HG02571 (cell line): ENCODE measurements around the gene CSDE1.
A peak's percentile ranks its signal among the peaks of the same experiment; 100 is the strongest.

ENCODE experiments used
- ATAC-seq: cut with Tn5 transposase; IDR thresholded peaks from one replicate; pipeline ENCODE4 v1.9.1; 2021; ENCODE audit warnings: mild to moderate bottlenecking, moderate library complexity; ENCODE audit not compliant: unreplicated experiment

CSDE1 gene

GRCh38 chr1:114703242-114703641, 54.5 kb downstream of the CSDE1 start:
- ATAC-seq = no peak

DNA sequence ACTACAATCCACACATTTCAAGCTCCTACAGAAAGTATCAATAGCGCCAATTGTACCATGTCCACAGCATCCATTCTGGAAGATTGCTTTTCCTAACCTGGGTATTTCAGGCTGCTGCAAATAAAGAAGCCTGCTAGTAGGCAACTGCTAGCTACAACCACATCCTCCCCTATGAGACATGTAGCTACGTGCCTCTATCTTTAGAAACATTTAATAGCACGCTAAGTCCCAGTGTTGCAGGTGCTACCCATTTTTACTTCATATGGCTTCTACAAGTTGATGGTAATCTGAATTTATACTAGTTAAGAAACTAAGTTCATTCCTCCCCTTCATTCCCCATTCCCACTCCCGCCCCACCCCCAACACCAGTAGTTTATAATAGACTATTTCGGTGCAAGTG, 55.0 kb downstream of the CSDE1 start:
- no peak for ATAC-seq

GRCh38 chr1:114701931-114702330, 55.9 kb downstream of the CSDE1 start:
- ATAC-seq = no peak

DNA sequence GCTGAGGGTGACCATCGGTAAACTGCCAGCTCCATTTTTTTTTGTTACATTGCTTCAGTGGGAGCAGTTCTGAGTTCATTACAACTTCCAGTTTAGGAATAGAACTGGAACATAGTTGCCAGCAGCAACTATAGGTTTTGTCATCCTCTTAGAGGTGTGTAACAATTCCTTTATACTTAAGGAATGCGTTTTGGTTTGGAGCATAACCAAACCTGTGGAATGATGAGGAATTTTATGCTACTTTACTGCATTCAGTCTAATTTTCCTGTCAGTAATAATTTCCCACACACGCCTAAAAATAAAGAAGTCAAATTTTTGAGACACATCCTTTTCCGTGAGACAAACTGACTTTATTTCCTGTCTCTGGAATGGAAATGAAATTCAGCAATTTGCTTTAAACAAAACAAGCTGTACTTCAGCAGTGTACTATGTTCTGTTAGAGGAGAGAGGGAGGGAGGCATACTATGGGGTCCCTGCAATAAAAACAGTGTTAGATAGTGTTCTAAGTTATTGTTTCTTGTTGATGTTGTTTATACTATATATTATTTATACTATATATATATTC, 57.7 kb downstream of the CSDE1 start:
- ATAC-seq = no peak

DNA sequence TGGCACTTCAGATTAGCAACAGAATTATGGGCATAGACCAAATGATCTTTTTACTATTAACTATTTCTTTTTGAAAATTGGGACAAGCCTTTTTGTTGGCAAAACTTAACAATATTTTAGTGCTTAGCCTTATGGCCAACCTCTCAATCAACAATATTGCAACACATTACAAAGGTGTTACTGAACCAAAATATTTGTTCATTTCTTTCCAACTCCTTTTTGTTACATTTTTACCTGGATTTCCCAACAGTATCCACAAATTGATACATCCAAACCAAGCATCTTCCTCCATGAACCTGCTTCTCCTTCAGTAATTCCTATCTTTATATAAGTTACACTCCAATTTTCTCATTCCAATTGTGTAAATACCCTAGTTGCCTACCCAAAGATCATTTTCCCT, 61.0 kb downstream of the CSDE1 start:
- no peak for ATAC-seq

DNA sequence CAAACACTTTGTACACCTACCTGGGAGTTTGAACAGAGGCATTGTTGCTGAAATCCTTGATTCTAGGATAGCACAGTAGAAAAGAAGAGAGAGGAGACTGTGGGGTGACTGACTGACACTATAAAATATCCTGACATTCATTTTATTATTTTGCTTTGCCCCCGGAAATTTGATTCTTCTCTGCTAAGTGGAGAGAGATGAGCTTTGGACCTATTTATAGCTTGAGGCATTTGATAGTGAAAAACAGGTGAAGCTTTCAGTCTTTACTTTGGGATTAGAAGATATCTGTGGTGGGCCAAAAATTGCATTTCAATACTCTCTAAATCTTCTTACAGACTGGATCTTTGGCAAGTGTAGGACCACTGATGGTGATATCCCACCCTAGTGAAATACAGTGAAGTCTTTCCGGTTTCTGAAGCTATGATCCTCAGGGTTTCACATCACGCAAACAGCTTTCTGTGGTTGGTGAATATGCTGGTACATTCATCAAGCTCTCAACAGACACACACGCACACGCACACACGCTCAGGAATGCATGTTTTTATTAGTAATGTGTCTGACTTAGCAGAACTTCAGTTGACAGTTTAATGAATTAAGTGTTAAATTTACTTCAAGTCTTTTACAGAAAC, 62.2 kb downstream of the CSDE1 start, which contains the start of gene AMPD1:
TSS of gene AMPD1 (minus strand) at position 117 of the 629 bp plus-strand sequence. CDS start at position 42, 75 bp downstream.
- ATAC-seq = no peak

DNA sequence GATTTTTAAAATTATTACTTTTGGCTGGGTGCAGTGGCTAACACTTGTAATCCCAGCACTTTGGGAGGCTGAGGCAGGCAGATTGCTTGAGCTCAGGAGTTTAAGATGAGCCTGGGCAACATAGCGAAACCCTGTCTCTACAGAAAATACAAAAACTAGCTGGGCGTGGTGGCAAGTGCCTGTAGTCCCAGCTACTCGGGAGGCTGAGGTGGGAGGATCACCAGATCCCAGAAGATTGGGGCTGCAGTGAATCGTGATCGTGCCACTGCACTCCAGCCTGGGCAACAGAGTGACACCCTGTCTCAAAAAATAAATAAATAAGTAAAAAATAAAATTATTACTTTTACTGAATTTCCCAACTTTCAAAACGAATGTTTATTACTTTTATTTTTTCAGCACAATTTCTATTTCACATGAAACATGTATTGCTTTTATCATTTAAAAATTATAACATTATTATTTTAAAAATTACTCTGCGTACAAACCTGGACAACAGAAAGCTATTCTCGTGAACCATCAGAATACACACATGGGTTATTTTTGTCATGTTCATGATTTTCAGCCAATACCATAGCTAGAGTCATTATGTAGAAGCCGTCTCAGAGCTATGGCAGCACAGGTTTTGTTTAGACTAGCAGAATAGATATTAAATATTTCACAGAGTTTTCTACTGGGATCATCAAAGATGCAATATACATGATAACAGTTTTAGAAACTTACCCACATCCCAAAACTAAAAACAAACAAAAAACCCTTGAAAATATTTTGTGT, 63.1 kb downstream of the CSDE1 start:
- no peak for ATAC-seq

- ATAC-seq = no peak
These were observed 64.8 kb downstream of the CSDE1 start for GRCh38 chr1:114692947-114693346.

GRCh38 chr1:114691061-114691460, 66.7 kb downstream of the CSDE1 start:
- no peak for ATAC-seq

- ATAC-seq = no peak
These were observed 67.6 kb downstream of the CSDE1 start for GRCh38 chr1:114690148-114690547.

DNA sequence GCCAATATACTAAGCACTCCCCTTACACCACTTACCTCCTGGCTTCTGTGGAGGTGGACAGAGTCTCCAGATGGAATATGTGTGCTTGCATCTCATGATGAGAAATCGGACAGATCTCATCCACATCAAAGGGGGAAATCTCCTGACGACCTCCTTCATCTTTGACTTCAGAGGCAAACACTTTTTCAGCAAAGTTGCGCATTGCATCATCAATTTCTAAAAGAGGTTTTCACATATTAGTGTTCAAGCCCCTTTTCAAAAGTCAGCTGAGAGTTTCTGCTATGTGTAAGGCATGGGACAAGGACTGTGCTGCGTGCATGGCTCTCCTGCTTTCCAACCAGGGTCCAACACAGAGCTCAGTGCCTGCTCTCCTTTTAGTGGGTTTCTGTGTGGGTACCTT, 69.3 kb downstream of the CSDE1 start:
- ATAC-seq = no peak

- ATAC-seq = no peak
These were observed 71.9 kb downstream of the CSDE1 start for GRCh38 chr1:114685851-114686250.

GRCh38 chr1:114677691-114678090, 80.1 kb downstream of the CSDE1 start:
- no peak for ATAC-seq

- ATAC-seq = no peak
These were observed 81.7 kb downstream of the CSDE1 start for GRCh38 chr1:114676115-114676514.

- ATAC-seq = no peak
These were observed 85.9 kb downstream of the CSDE1 start for GRCh38 chr1:114671939-114672275.

DNA sequence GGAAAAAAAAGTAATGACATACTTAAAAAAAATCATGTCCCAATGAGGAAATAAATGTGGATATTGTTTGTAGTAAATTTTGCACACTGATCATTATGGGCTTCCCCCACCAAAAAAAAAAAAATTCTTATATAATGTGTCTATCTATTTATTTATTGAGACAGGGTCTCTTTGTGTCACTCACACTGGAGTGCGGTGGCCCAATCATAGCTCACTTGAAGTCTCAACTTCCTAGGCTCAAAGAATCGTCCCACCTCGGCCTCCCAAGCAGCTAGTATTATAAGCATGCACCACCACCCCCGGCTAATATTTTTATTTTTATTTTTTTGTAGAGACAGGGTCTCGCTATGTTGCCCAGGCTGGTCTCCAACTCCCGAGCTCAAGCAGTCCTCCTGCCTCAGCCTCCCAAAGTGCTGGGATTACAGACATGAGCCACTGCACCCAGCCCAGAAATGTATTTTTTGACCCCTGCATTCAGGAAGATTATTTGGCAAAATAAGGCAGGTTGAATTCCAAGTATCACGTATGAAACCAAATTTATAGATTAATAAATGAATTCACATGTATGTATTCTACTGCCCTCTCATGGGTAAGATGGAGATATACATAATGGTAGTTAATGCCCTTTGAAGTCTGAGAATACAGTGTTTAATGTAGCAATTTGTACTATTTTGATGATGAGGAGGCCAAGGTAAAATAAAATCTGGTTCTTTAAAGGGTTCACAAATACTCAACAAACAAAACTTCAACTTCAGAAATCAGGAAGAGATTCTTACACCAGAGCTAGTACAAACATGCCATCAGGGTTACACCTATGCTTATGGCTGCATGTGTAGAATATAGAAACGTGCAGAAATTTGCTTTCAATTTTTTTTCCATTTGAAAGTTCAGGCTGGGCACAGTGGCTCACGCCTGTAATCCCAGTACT, 86.5 kb downstream of the CSDE1 start:
- ATAC-seq = no peak

DNA sequence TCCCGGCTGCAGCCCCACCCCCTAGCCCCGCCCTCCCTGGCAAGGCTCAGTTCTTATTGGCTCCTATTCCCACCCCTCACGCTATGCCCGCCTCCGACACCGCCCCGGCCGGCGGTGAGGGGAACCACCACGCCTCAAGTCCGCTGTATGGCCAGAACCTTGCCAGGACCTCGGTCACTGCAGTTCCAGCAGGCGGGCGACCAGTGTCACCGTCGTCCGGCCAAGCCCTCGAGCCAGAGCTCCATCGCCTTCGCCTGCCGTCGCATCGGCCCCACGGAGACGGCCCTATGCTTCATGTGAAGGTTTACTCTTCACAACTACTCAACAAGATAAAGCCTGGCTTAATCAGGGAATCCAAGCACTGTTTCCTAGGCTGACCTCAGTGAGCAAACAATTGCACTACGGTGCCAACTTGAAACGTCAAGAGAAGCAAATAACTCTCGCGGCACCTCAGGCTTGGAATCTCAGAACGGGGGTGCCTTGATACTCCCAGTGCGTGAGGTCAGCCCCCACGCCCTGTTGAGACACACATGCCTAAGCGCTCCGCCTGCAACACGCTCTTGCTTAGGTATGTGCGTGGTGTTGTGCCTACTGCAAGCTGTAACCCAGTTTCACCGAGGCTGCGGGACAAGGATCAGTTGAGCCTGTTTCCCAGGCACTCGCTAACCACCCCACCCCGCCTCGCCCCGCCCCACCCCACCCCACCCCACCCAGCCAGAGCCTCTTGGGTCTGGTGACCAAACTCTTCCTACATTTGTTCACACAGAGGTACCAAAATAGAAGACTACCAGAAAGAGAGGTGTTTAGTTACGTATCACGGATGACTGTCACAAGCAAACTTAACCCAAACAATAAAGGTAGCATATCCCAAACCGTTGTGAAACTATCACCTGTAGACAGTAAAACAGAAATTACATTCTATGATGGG, 87.4 kb downstream of the CSDE1 start:
- ATAC-seq = peak; percentile 99

DNA sequence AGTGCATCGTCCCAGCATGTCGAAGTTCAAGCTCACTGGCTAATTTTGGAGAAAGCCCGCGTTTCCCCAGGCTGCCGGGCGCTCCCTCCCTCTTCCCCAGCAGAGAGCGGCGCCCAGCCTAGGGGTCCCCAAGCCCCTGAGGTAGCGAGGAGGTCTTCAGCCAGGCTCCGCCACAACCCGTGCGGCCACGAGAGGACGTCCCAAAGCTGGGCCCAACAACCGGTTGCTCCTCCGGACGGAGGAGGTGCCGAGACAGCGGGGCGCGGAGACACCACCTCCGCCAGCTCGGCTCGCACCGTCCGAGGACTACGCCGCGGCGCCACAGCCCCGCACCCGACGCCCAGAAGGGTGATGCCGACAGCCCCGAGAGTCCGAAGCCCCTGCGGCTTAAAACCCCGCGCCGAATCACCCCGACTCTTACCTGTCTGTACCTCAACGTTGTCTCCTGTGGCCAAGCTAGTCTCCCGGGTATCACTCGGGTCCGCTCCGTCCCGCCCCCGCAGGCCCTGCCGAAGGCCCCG, 88.2 kb downstream of the CSDE1 start, which contains the start of gene DENND2C:
TSS of gene DENND2C (minus strand) at position 488 of the 521 bp plus-strand sequence. CDS start 44,065 bp downstream, outside the sequence.
- peak; percentile 67 for ATAC-seq

GRCh38 chr1:114668784-114669561, 88.8 kb downstream of the CSDE1 start:
- no peak for ATAC-seq
